ENCODE data around the gene PRDM16.

DNA sequence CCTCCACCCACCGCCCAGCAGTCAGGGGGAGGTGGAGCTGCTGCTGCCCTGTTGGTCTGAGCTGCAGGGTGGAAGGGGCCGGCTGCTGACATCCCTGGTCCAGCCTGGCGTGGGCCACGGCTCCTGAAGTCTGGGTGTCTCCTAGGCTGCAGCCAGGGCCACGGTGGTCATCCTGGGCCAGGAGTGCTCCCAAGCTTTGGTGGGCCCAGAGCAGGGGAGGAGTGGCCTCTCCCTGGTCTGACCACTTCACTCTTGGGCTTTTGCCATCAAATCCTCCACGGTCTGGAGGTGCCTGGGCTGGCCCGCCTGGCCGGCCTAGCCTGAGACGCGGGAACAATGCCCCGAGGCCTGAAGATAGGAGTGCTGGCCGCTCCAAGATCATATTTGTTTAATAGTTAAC lies 5.8 kb downstream of the PRDM16 start:
- TF ChIP-seq, protein P1, sequence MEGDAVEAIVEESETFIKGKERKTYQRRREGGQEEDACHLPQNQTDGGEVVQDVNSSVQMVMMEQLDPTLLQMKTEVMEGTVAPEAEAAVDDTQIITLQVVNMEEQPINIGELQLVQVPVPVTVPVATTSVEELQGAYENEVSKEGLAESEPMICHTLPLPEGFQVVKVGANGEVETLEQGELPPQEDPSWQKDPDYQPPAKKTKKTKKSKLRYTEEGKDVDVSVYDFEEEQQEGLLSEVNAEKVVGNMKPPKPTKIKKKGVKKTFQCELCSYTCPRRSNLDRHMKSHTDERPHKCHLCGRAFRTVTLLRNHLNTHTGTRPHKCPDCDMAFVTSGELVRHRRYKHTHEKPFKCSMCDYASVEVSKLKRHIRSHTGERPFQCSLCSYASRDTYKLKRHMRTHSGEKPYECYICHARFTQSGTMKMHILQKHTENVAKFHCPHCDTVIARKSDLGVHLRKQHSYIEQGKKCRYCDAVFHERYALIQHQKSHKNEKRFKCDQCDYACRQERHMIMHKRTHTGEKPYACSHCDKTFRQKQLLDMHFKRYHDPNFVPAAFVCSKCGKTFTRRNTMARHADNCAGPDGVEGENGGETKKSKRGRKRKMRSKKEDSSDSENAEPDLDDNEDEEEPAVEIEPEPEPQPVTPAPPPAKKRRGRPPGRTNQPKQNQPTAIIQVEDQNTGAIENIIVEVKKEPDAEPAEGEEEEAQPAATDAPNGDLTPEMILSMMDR (optimal IDR thresholded peaks at IDR 0.05 in 1 of 3, IDR thresholded peaks at IDR 0.05 in 1 of 3, conservative IDR thresholded peaks at IDR 0.05 in 1 of 3; ENCODE audit: extremely low read depth in 1 of 3, insufficient read depth in 2 of 3, low read length in 3 of 3) = no peak
- no peak for TF ChIP-seq EZH2 (IDR thresholded peaks at IDR 0.05; ENCODE audit: low read length)
